GM12891 (cell line): ENCODE results near the gene SLC2A13.
"Not testable (repeated sequence)": the region's sequence is repeated elsewhere in the genome, so short reads cannot be mapped to it uniquely, and the experiment has no call there.

Experiments used
- PAX5 ChIP-seq: IDR thresholded peaks from 2 replicates; pipeline ENCODE4 v1.6.1; 2011; ENCODE audit warnings: low read length, moderate library complexity, mild to moderate bottlenecking; ENCODE audit not compliant: insufficient read depth, severe bottlenecking
- POLR2A ChIP-seq: IDR thresholded peaks from 2 replicates; pipeline ENCODE4 v1.6.1; 2011; ENCODE audit warnings: low read depth, low read length, control low read depth
- POLR2AphosphoS5 ChIP-seq: IDR thresholded peaks from 2 replicates; pipeline ENCODE4 v1.6.1; 2011; ENCODE audit warnings: low read depth, low read length, control low read depth
- POU2F2 ChIP-seq: IDR thresholded peaks from 2 replicates; pipeline ENCODE4 v1.6.1; 2011; ENCODE audit warnings: low read depth, mild to moderate bottlenecking, control low read depth, low read length, moderate library complexity
- SPI1 ChIP-seq: IDR thresholded peaks from 2 replicates; pipeline ENCODE4 v1.6.1; 2011; ENCODE audit warnings: low read depth, low read length, control low read depth
- TAF1 ChIP-seq: IDR thresholded peaks from 2 replicates; pipeline ENCODE4 v1.6.1; 2011; ENCODE audit warnings: low read depth, low read length, control low read depth

DNA sequence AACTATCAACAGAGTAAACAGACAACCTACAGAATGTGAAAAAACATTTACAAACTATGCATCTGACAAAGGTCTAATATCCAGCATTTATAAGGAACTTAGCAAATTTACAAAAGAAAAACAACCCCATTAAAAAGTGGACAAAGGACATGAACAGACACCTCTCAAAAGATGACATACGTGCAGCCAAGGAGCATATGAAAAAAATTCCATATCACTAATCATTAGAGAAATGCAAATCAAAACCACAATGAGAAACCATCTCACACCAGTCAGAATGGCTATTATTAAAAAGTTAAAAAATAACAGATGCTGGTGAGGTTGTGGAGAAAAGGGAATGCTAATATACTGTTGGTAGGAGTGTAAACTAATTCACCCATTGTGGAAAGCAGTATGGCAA lies 257.7 kb downstream of the SLC2A13 start:
- not testable (repeated sequence) for TF ChIP-seq TAF1, POLR2AphosphoS5, POLR2A, SPI1, POU2F2, PAX5
